PC-3 (cell line): Measurements from ENCODE around the gene ACVR1.

Experiments
- EZH2 ChIP-seq: fragments of 300-600 bp; sonication (generic); IDR thresholded peaks from one replicate; pipeline ENCODE4 v1.6.1; 2017; ENCODE audit warnings: antibody characterized with exemption, mild to moderate bottlenecking, low read length; ENCODE audit not compliant: unreplicated experiment
- TF ChIP-seq, protein P1 (sequence below): fragments of 300-600 bp; sonication (generic); conservative IDR thresholded peaks from 2 replicates; pipeline ENCODE4 v1.5.1; 2017; ENCODE audit warnings: antibody characterized with exemption, low read depth, mild to moderate bottlenecking, low read length

DNA sequence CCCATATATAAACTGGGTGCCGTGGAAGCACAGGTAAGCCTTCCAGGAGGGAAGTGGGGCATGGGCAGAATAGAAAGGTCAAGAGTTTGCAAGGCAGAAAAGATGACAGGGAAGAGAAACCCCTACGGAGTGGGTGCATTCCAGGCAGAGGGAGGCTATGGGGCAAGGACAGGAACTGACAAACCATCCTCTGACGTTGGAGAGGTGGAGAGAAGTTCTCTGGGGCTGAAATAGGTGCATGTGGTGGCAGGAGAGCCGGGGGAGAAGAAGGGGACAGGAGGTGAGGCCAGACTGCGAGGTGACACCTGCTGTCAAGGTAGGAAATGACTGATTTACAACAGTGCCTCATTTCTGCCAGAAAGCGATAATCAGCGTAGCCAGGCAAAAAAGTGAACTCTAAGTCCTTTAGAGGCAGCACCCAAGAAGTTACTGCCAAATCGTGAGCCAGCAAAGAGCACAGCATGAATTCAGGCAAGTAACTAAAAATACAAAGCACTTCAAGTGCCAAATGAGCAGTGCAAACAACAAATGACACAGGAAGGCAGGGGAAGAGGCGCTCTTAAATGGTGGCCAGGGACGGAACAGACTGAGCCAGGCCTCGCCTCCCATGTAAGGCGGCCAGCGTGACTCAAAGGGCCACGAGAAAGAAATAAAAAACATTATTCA lies 134.2 kb downstream of the ACVR1 start:
- TF ChIP-seq, protein P1, sequence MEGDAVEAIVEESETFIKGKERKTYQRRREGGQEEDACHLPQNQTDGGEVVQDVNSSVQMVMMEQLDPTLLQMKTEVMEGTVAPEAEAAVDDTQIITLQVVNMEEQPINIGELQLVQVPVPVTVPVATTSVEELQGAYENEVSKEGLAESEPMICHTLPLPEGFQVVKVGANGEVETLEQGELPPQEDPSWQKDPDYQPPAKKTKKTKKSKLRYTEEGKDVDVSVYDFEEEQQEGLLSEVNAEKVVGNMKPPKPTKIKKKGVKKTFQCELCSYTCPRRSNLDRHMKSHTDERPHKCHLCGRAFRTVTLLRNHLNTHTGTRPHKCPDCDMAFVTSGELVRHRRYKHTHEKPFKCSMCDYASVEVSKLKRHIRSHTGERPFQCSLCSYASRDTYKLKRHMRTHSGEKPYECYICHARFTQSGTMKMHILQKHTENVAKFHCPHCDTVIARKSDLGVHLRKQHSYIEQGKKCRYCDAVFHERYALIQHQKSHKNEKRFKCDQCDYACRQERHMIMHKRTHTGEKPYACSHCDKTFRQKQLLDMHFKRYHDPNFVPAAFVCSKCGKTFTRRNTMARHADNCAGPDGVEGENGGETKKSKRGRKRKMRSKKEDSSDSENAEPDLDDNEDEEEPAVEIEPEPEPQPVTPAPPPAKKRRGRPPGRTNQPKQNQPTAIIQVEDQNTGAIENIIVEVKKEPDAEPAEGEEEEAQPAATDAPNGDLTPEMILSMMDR = no peak
- TF ChIP-seq EZH2 = no peak
